ENCODE measurements around the gene PCDHGB4.
"Not testable (repeated sequence)": the region's sequence is repeated elsewhere in the genome, so short reads cannot be mapped to it uniquely, and the experiment has no call there.

DNA sequence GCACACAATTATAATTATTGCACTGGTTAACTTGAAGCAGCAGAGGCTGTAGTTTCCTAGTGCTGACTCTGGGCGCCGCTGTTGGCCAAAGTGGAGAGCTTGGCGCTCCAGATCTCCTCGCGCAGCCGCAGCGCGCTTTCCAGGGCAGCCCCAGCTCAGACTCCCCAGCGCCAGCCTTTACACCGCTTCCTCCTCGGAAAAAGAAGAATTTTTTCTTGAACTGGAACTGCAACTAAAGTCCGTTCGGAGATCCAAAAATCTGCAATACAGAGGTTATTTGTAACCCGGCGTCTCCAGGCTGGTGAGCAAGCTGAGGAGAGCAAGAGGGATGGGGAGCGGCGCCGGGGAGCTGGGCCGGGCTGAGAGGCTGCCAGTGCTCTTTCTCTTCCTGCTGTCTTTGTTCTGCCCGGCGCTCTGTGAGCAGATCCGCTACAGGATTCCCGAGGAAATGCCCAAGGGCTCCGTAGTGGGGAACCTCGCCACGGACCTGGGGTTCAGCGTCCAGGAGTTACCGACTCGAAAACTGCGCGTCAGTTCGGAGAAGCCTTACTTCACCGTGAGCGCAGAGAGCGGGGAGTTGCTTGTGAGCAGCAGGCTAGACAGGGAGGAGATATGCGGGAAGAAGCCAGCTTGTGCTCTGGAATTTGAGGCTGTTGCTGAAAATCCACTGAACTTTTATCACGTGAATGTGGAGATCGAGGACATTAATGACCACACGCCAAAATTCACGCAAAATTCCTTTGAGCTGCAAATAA, at the start of gene PCDHGB4:
- TF ChIP-seq, protein P1, sequence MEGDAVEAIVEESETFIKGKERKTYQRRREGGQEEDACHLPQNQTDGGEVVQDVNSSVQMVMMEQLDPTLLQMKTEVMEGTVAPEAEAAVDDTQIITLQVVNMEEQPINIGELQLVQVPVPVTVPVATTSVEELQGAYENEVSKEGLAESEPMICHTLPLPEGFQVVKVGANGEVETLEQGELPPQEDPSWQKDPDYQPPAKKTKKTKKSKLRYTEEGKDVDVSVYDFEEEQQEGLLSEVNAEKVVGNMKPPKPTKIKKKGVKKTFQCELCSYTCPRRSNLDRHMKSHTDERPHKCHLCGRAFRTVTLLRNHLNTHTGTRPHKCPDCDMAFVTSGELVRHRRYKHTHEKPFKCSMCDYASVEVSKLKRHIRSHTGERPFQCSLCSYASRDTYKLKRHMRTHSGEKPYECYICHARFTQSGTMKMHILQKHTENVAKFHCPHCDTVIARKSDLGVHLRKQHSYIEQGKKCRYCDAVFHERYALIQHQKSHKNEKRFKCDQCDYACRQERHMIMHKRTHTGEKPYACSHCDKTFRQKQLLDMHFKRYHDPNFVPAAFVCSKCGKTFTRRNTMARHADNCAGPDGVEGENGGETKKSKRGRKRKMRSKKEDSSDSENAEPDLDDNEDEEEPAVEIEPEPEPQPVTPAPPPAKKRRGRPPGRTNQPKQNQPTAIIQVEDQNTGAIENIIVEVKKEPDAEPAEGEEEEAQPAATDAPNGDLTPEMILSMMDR (IDR thresholded peaks at IDR 0.05 in 8 of 11, conservative IDR thresholded peaks at IDR 0.05 in 3 of 11), result peak in 4 of 11 experiments; percentile 19 to 33 (median 26)
- TF ChIP-seq POLR2A (IDR thresholded peaks at IDR 0.05), result not testable (repeated sequence)
